IMR-90 (cell line): ENCODE results near the gene ADGRL3. TPM values are rescaled to one million over a fixed set of nuclear protein-coding genes. Genes with fewer than 3 reads are reported as not detected.

Experiments
- ATAC-seq: fragments of 200-7000 bp; cut with Tn5 transposase; 2 replicates; pipeline ENCODE4 v1.9.1; 2020; ENCODE audit warnings: low read depth, mild to moderate bottlenecking, moderate library complexity
- BruUV-seq: library from RNA; stranded (reverse); fragments of 400-500 nt; replicated peaks from 2 replicates; lab custom pipeline; 2021; lab: Mats Ljungman, UMichigan
- CTCF ChIA-PET: fragments of 300-600 bp; formaldehyde crosslinking; extraction: SDS; loops from one replicate; lab custom pipeline; 2021; ENCODE audit warnings: antibody characterized with exemption; lab: Yijun Ruan, JAX
- POLR2A ChIA-PET: fragments of 300-600 bp; sonication (Branson Sonifier 250); formaldehyde crosslinking; loops from one replicate; lab custom pipeline; 2022; ENCODE audit warnings: antibody characterized with exemption; ENCODE audit not compliant: unreplicated experiment; lab: Charles Lee
- DNase-seq: peaks from one replicate; pipeline ENCODE4 v3.0.0; 2013
- H2AFZ ChIP-seq: replicated peaks from 2 replicates; pipeline ENCODE3; 2013; ENCODE audit warnings: low read length, mild to moderate bottlenecking; ENCODE audit not compliant: poor library complexity
- H2AK5ac ChIP-seq: 2 replicates; pipeline ENCODE4 v1.6.1; 2013; ENCODE audit warnings: low read depth, low read length, inconsistent platforms
- H2AK9ac ChIP-seq: replicated peaks from 2 replicates; pipeline ENCODE3; 2013; ENCODE audit warnings: mild to moderate bottlenecking, low read depth, low read length, moderate library complexity; ENCODE audit not compliant: poor library complexity
- H2BK120ac ChIP-seq: 2 replicates; pipeline ENCODE4 v1.6.1; 2013; ENCODE audit warnings: low read depth, low read length, inconsistent platforms
- H2BK15ac ChIP-seq: 3 replicates; pipeline ENCODE4 v1.6.1; 2013; ENCODE audit warnings: low read depth, low read length, inconsistent platforms
- H2BK20ac ChIP-seq: 2 replicates; pipeline ENCODE4 v1.6.1; 2013; ENCODE audit warnings: low read depth, mild to moderate bottlenecking, inconsistent platforms, low read length, moderate library complexity
- H2BK5ac ChIP-seq: 2 replicates; pipeline ENCODE4 v1.6.1; 2013; ENCODE audit warnings: mild to moderate bottlenecking, low read depth, low read length, inconsistent platforms; ENCODE audit not compliant: poor library complexity, severe bottlenecking
- H3K14ac ChIP-seq: replicated peaks from 2 replicates; pipeline ENCODE4 v1.6.1; 2013; ENCODE audit warnings: low read depth, low read length, inconsistent platforms
- H3K18ac ChIP-seq: 2 replicates; pipeline ENCODE4 v1.6.1; 2013; ENCODE audit warnings: low read depth, low read length, control low read depth
- H3K23ac ChIP-seq: 2 replicates; pipeline ENCODE4 v1.6.1; 2013; ENCODE audit warnings: low read depth, low read length, inconsistent platforms
- H3K27ac ChIP-seq: 2 replicates; pipeline ENCODE4 v1.5.1; 2013; ENCODE audit warnings: mild to moderate bottlenecking, control low read depth, low read length; ENCODE audit not compliant: insufficient read depth
- H3K27me3 ChIP-seq: 2 replicates; pipeline ENCODE4 v1.6.1; 2013; ENCODE audit warnings: low read length; ENCODE audit not compliant: control insufficient read depth, insufficient read depth
- H3K36me3 ChIP-seq: 2 replicates; pipeline ENCODE4 v1.6.1; 2013; ENCODE audit warnings: low read length, mixed read lengths; ENCODE audit not compliant: control insufficient read depth, insufficient read depth
- H3K4ac ChIP-seq: 2 replicates; pipeline ENCODE4 v1.6.1; 2013; ENCODE audit warnings: low read depth, low read length, inconsistent platforms
- H3K4me1 ChIP-seq: 2 replicates; pipeline ENCODE4 v1.6.1; 2013; ENCODE audit warnings: low read length, mixed read lengths; ENCODE audit not compliant: control insufficient read depth, insufficient read depth
- H3K4me2 ChIP-seq: 2 replicates; pipeline ENCODE4 v1.6.1; 2013; ENCODE audit warnings: low read depth, mild to moderate bottlenecking, control low read depth, low read length, moderate library complexity
- H3K4me3 ChIP-seq: 2 replicates; pipeline ENCODE4 v1.5.1; 2013; ENCODE audit warnings: low read depth, mild to moderate bottlenecking, control low read depth, low read length, moderate library complexity; ENCODE audit not compliant: insufficient read depth
- H3K56ac ChIP-seq: 2 replicates; pipeline ENCODE4 v1.6.1; 2013; ENCODE audit warnings: low read length, inconsistent platforms; ENCODE audit not compliant: insufficient read depth; ENCODE audit errors: extremely low read depth
- H3K79me1 ChIP-seq, 2 experiments: 2 replicates each; pipeline ENCODE4 v1.6.1; 2013; ENCODE audit warnings: low read length in 2 of 2, inconsistent platforms in 1 of 2, low read depth in 1 of 2
- H3K9ac ChIP-seq: 2 replicates; pipeline ENCODE4 v1.6.1; 2013; ENCODE audit warnings: low read depth, low read length, control low read depth
- H3K9me1 ChIP-seq: 2 replicates; pipeline ENCODE4 v1.6.1; 2013; ENCODE audit warnings: low read length, inconsistent platforms; ENCODE audit not compliant: insufficient read depth
- H3K9me3 ChIP-seq: 2 replicates; pipeline ENCODE4 v1.6.1; 2013; ENCODE audit warnings: low read length; ENCODE audit not compliant: control insufficient read depth, insufficient read depth
- H4K20me1 ChIP-seq: 2 replicates; pipeline ENCODE4 v1.6.1; 2013; ENCODE audit warnings: low read length, inconsistent platforms; ENCODE audit not compliant: insufficient read depth
- H4K5ac ChIP-seq: 2 replicates; pipeline ENCODE4 v1.6.1; 2013; ENCODE audit warnings: mild to moderate bottlenecking, low read depth, low read length, control low read depth
- H4K8ac ChIP-seq, 2 experiments: 2 replicates each; pipeline ENCODE4 v1.6.1; 2013; ENCODE audit warnings: low read depth in 2 of 2, low read length in 2 of 2, control low read depth in 1 of 2, inconsistent platforms in 1 of 2
- H4K91ac ChIP-seq: 2 replicates; pipeline ENCODE4 v1.6.1; 2013; ENCODE audit warnings: low read depth, low read length, inconsistent platforms; ENCODE audit not compliant: insufficient read depth
- BHLHE40 ChIP-seq: fragments of 150-350 bp; IDR thresholded peaks from 2 replicates; pipeline ENCODE4 v1.6.1; 2016; ENCODE audit warnings: mild to moderate bottlenecking, low read depth, low read length
- CEBPB ChIP-seq: IDR thresholded peaks from 2 replicates; pipeline ENCODE4 v1.6.1; 2012; ENCODE audit warnings: low read depth, low read length, improper control_type of control experiment
- CHD1 ChIP-seq: IDR thresholded peaks from 2 replicates; pipeline ENCODE4 v1.6.1; 2012; ENCODE audit warnings: low read depth, low read length, improper control_type of control experiment
- FOS ChIP-seq: fragments of 150-350 bp; IDR thresholded peaks from 2 replicates; pipeline ENCODE4 v1.6.1; 2016; ENCODE audit warnings: low read depth, low read length
- MAFK ChIP-seq: IDR thresholded peaks from 2 replicates; pipeline ENCODE4 v1.6.1; 2012; ENCODE audit warnings: low read depth, low read length, improper control_type of control experiment
- MAZ ChIP-seq: IDR thresholded peaks from 2 replicates; pipeline ENCODE4 v1.6.1; 2012; ENCODE audit warnings: low read depth, mild to moderate bottlenecking, low read length, improper control_type of control experiment, moderate library complexity, borderline replicate concordance
- MXI1 ChIP-seq: IDR thresholded peaks from 2 replicates; pipeline ENCODE4 v1.6.1; 2012; ENCODE audit warnings: low read depth, mild to moderate bottlenecking, low read length, moderate library complexity, borderline replicate concordance
- POLR2A ChIP-seq: IDR thresholded peaks from 2 replicates; pipeline ENCODE4 v1.6.1; 2012; ENCODE audit warnings: mild to moderate bottlenecking, low read depth, low read length
- RAD21 ChIP-seq: IDR thresholded peaks from 2 replicates; pipeline ENCODE4 v1.6.1; 2012; ENCODE audit warnings: low read length, improper control_type of control experiment
- RCOR1 ChIP-seq: IDR thresholded peaks from 2 replicates; pipeline ENCODE4 v1.6.1; 2012; ENCODE audit warnings: mild to moderate bottlenecking, low read length, improper control_type of control experiment; ENCODE audit not compliant: insufficient replicate concordance
- RFX5 ChIP-seq: IDR thresholded peaks from 2 replicates; pipeline ENCODE4 v1.8.0; 2012; ENCODE audit warnings: low read depth, mild to moderate bottlenecking, low read length, moderate library complexity
- SMC3 ChIP-seq: fragments of 150-350 bp; IDR thresholded peaks from 2 replicates; pipeline ENCODE4 v1.6.1; 2016; ENCODE audit warnings: low read depth, mild to moderate bottlenecking, antibody characterized with exemption, low read length, moderate library complexity
- WGBS, 2 experiments: methylation state at CpG; one replicate each; pipeline versions ENCODE4 v1.1.5 to v1.1.7; 2013; ENCODE audit warnings: missing lambda C conversion rate in 2 of 2; ENCODE audit not compliant: insufficient read length in 1 of 2; ENCODE audit errors: extremely low coverage in 2 of 2; 5-methylcytosine and 5-hydroxymethylcytosine counted together
- dilution Hi-C: fragments of 300-500 bp; cut with HindIII; formaldehyde crosslinking; loops from one replicate; pipeline ENCODE4 v1.14.3; 2018; ENCODE audit warnings: low sequenced_read_pairs; ENCODE audit not compliant: unreplicated experiment
- in situ Hi-C: fragments of 300-500 bp; cut with MboI; formaldehyde crosslinking; loops from 3 replicates; pipeline ENCODE4 v1.14.3; 2019; ENCODE audit warnings: low sequenced_read_pairs, inconsistent platforms, mixed read lengths
- intact Hi-C: fragments of 100-400 bp; cut with micrococcal nuclease; formaldehyde crosslinking; loops from 2 replicates; pipeline ENCODE4 v1.10.0; 2022
- polyA plus RNA-seq, 3 experiments: library from polyadenylated mRNA; depleted of rRNA; stranded (reverse); fragments of >200 nt; gene quantifications; 2 replicates each; pipeline ENCODE4 v1.2.3, GENCODE V29; 2012; ENCODE audit warnings: low replicate concordance in 1 of 3
- total RNA-seq: library from RNA; depleted of rRNA; stranded (reverse); fragments of >200 nt; gene quantifications from 2 replicates; pipeline ENCODE4 v1.2.3, GENCODE V29; 2012
- TF ChIP-seq, protein P1 (sequence below): fragments of 150-350 bp; IDR thresholded peaks from 2 replicates; pipeline ENCODE4 v1.6.1; 2017; ENCODE audit warnings: mild to moderate bottlenecking, antibody characterized with exemption, low read length, low read depth
- TF ChIP-seq, protein P2 (sequence below): fragments of 150-350 bp; IDR thresholded peaks from 2 replicates; pipeline ENCODE4 v1.6.1; 2016; ENCODE audit warnings: low read depth, mild to moderate bottlenecking, low read length, moderate library complexity, borderline replicate concordance
- TF ChIP-seq, protein P3 (sequence below): conservative IDR thresholded peaks from 2 replicates; pipeline ENCODE4 v1.5.1; 2012; ENCODE audit warnings: mild to moderate bottlenecking, low read depth, low read length, improper control_type of control experiment

The ADGRL3 gene
- total and polyA plus RNA-seq, 2 of the 4 experiments (the other 2 are of a cell fraction) = 0.46 to 2.5 TPM

DNA sequence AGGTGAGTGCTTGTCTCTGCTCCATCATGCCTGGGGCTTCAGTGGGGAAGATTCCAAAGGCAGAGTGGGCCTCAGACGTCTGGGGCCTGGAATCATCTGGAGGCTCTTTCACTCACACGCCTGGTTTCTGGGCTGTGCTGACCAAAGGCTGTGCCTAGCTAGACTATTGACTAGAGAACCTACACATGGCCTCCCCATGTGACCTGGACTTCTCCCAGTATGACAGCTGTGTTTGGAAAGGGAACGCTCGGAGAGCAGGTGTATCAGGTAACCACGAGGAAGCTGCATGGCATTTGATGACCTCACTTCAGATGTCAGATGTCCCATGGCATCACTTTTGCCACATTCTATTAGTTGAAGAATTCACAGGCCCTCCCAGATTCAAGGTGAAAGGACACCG is 51.0 kb downstream of the ADGRL3 start:
- no peak overlapping the region for H4K91ac ChIP-seq
- no peak overlapping the region for H3K4ac ChIP-seq
- no peak overlapping the region for H3K27ac ChIP-seq
- no peaks in the 10 kb centered on the region for H3K36me3 ChIP-seq
- ChIA-PET CTCF (no interaction called here), POLR2A (no interaction called here)
- H3K79me1 ChIP-seq = no peaks in the 10 kb centered on the region
- H4K5ac ChIP-seq = no peak overlapping the region
- H3K14ac ChIP-seq = no peak overlapping the region
- no peak overlapping the region for H2BK120ac ChIP-seq
- DNase-seq (no peak), ATAC-seq (no peak)
- no peak overlapping the region for H3K18ac ChIP-seq
- no peaks in the 10 kb centered on the region for H3K9me1 ChIP-seq
- H3K56ac ChIP-seq = no peak overlapping the region
- H2AK5ac ChIP-seq = no peak overlapping the region
- in situ Hi-C loops (no loop called here), intact Hi-C loops (no loop called here), dilution Hi-C loops (no loop called here)
- H3K23ac ChIP-seq = no peak overlapping the region
- no peaks in the 10 kb centered on the region for H3K4me1 ChIP-seq
- H2BK20ac ChIP-seq = no peak overlapping the region
- BruUV-seq = no TSS peak
- H2AFZ ChIP-seq = no peak overlapping the region
- H2AK9ac ChIP-seq = no peak overlapping the region
- H3K4me3 ChIP-seq = no peak overlapping the region
- WGBS, 2 experiments = 67% methylated on average over 1 of the region's 6 CpGs; no CpG with 5 or more reads in 1 of the 2 experiments
- no peak overlapping the region for H2BK15ac ChIP-seq
- no peaks in the 10 kb centered on the region for H4K20me1 ChIP-seq
- H4K8ac ChIP-seq = no peak overlapping the region
- no peak overlapping the region for H2BK5ac ChIP-seq
- no peak overlapping the region for H3K9ac ChIP-seq
- TF ChIP-seq, protein P1, sequence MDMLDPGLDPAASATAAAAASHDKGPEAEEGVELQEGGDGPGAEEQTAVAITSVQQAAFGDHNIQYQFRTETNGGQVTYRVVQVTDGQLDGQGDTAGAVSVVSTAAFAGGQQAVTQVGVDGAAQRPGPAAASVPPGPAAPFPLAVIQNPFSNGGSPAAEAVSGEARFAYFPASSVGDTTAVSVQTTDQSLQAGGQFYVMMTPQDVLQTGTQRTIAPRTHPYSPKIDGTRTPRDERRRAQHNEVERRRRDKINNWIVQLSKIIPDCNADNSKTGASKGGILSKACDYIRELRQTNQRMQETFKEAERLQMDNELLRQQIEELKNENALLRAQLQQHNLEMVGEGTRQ = no peak
- TF ChIP-seq FOS (no peak), RFX5 (no peak), RAD21 (no peak), RCOR1 (no peak), CEBPB (no peak), POLR2A (no peak), MAFK (no peak), MAZ (no peak), CHD1 (no peak), BHLHE40 (no peak), MXI1 (no peak), SMC3 (no peak)
- TF ChIP-seq, protein P2, sequence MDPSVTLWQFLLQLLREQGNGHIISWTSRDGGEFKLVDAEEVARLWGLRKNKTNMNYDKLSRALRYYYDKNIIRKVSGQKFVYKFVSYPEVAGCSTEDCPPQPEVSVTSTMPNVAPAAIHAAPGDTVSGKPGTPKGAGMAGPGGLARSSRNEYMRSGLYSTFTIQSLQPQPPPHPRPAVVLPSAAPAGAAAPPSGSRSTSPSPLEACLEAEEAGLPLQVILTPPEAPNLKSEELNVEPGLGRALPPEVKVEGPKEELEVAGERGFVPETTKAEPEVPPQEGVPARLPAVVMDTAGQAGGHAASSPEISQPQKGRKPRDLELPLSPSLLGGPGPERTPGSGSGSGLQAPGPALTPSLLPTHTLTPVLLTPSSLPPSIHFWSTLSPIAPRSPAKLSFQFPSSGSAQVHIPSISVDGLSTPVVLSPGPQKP = no peak
- TF ChIP-seq, protein P3, sequence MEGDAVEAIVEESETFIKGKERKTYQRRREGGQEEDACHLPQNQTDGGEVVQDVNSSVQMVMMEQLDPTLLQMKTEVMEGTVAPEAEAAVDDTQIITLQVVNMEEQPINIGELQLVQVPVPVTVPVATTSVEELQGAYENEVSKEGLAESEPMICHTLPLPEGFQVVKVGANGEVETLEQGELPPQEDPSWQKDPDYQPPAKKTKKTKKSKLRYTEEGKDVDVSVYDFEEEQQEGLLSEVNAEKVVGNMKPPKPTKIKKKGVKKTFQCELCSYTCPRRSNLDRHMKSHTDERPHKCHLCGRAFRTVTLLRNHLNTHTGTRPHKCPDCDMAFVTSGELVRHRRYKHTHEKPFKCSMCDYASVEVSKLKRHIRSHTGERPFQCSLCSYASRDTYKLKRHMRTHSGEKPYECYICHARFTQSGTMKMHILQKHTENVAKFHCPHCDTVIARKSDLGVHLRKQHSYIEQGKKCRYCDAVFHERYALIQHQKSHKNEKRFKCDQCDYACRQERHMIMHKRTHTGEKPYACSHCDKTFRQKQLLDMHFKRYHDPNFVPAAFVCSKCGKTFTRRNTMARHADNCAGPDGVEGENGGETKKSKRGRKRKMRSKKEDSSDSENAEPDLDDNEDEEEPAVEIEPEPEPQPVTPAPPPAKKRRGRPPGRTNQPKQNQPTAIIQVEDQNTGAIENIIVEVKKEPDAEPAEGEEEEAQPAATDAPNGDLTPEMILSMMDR = no peak
- no peaks in the 10 kb centered on the region for H3K27me3 ChIP-seq
- no peak overlapping the region for H3K4me2 ChIP-seq
- no peaks in the 10 kb centered on the region for H3K9me3 ChIP-seq
